ENCODE data around the gene RARB. TPM values are rescaled to one million over a fixed set of nuclear protein-coding genes. Genes with fewer than 3 reads are reported as not detected.

RARB gene
- total and polyA plus RNA-seq, 2 of the 13 experiments (the other 11 are each of a cell fraction or from before 2014, with no cell fraction given), result 0.16 TPM; not detected in 1

GRCh38 chr3:25515171-25515570, 87.1 kb downstream of the RARB start (continued):
- no peak for TF ChIP-seq NR2C2 (CRISPR knock-in tag; IDR thresholded peaks at IDR 0.05; ENCODE audit: borderline replicate concordance)
- no peak for TF ChIP-seq ZNF318 (CRISPR knock-in tag; IDR thresholded peaks at IDR 0.05)
- no peak for TF ChIP-seq JARID2 (CRISPR knock-in tag; IDR thresholded peaks at IDR 0.05; ENCODE audit: insufficient replicate concordance)
- TF ChIP-seq HOXA3 (CRISPR knock-in tag; IDR thresholded peaks at IDR 0.05), result no peak
- TF ChIP-seq ZNF572 (CRISPR knock-in tag; IDR thresholded peaks at IDR 0.05), result no peak
- no peak for TF ChIP-seq ZNF446 (CRISPR knock-in tag; IDR thresholded peaks at IDR 0.05)

Data from HepG2 (cell line).